Femur (tissue), 1 donor: Measurements from ENCODE around the gene SEPTIN12.
A peak's percentile ranks its signal among the peaks of the same experiment; 100 is the strongest.
"Not testable (repeated sequence)": the region's sequence is repeated elsewhere in the genome, so short reads cannot be mapped to it uniquely, and the experiment has no call there.

Experiments
- DNase-seq: peaks from one replicate; pipeline ENCODE4 v3.0.0-alpha.2; 2017

The SEPTIN12 gene

GRCh38 chr16:4752351-4753100, 35.6 kb downstream of the SEPTIN12 start:
- no peak for DNase-seq

- no peak for DNase-seq
Measured at GRCh38 chr16:4750896-4751295, 37.2 kb downstream of the SEPTIN12 start.

GRCh38 chr16:4749700-4750257, 38.4 kb downstream of the SEPTIN12 start:
- no peak for DNase-seq

GRCh38 chr16:4748682-4749411, 39.3 kb downstream of the SEPTIN12 start:
- no peak for DNase-seq

DNA sequence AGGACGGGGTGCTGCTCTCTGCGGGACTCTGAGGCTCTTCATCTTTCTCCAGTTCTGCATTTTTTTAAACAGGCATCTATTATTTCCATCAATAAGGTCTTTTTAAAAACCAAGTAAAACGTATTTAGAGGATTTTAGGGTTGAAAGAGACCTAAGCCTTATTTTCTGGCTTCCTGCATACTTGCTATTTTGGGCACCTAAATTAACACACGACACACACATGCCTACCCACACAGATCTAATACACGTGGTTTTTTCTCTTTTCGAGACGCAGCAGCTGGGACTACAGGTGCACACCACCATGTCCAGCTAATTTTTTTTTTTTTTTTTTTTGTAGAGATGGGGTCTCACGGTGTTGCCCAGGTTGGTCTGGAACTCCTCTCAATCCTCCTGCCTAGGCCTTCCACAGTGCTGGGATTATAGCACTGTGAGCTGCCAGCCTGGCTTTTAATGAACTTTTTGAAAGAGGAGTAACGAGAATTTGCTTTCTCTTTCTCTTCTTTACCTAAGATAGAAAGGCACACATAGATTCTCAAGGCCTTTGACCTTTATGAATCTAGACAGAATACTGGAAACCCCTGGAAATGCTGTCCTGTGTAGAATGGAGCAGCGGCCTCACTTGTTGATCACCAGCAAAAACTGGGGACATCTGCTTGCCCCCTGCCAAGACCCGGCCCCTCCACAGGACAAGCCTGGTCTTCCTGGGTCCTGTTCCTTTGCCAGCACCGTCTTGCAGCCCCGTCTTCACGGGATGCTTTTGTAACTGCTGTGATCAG, 40.1 kb downstream of the SEPTIN12 start:
- no peak for DNase-seq

GRCh38 chr16:4746991-4747574, 41.1 kb downstream of the SEPTIN12 start:
- DNase-seq = no peak

DNA sequence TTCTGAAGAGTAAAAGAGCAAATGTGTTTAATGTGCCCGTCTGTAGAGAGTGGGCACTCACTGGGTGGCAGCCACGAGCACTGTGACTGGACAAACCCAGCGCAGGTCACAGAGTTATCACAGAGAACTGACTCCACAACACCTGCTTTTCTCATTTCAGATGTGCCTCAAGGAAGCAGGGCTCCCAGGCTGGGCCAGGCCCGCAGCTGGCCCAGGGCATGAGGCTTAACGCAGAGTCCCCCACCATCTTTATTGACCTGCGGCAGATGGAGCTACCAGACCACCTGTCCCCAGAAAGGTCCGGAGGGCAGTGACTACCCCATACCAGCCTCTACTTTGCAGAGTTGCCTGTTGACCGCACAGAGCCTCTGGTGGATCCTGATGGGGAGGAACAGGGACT, 41.9 kb downstream of the SEPTIN12 start:
- no peak for DNase-seq

GRCh38 chr16:4745274-4745569, 42.9 kb downstream of the SEPTIN12 start:
- peak; percentile 14 for DNase-seq

DNA sequence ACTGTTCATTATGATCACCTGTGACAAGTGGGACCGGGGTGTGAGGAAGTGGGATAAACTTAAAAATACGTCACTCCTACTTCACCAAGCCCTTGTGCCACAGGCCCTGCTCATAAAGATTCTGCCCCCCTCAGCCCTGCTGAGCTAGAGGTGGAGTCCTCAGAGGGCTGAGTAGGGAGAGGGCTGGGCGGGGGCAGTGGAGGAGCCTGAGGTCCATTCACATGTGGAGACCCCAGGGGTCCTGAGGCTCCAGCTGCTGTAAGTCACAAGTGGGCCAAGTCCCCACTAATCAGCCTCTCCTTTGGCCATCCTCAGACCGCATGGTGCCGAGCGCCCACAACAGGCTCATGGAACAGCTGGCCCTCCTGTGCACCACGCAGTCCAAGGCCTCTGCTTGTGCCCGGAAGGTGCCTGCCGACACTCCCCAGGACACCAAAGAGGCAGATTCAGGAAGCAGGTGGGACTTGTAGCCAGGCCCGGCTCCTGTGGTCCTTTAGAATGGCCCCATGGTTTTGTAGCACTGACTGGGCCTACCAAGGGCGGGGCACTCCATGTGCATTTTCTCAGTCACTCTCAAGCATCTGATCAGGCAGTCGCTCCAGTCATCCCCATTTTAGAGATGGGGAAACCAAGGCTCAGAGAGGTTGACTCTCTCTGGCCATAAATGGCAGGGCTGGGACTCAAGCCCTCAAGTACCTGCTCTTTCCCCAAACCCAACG, 43.4 kb downstream of the SEPTIN12 start:
- no peak for DNase-seq

DNA sequence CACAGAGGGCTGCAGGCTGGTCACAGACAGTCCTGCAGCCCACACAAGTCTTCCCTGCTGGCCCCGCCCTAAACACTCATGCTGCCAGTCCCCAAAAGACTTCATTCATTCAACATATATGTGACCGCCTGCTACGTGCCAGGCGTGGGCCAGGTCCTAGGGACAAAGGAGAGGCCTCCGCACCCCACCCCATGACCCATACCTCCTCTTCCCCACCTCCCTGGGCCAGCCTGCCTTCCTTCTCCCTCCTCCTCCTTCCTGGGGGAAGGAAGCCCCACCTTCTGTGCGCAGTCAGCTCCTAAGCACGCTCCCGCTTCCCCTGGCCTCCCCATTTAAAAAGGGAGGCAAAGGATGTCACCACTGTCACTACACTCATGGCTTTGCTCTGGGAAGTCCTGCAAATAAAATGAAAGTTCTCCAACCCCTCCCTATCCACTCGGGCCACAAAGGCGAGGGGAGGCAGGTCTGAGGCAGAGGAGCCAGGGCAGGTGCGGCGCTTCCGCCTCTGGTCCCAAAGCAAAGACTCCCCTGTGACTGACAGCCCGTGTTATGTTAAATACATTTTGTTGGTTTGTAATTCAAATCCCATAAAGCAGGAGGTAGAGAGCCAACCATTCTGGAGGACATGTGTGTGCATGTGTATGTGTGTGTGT, 44.8 kb downstream of the SEPTIN12 start:
- peak; percentile 11 for DNase-seq

GRCh38 chr16:4738370-4738769, 49.8 kb downstream of the SEPTIN12 start:
- DNase-seq = not testable (repeated sequence)

DNA sequence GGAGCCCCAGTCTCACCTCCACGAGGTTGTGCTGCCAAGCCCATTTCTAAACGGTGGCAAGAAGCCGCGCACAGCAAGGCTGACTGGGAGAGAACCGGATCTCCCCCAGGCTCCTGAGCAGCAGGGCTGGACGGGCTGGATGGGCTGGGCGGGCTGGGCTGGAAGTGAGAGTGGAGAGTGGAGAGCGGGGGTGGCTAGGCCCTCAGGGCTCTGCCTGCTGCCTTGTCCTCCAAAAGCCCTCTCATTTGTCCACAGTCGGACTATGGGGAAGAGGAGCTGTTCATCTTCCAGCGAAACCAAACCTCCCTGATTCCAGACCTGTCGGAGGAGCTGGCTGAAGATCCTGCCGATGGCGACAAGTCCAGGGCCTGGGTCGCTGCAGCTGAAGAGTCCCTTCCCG, 50.6 kb downstream of the SEPTIN12 start:
- DNase-seq = no peak

GRCh38 chr16:4736546-4736945, 51.6 kb downstream of the SEPTIN12 start:
- DNase-seq = no peak

DNA sequence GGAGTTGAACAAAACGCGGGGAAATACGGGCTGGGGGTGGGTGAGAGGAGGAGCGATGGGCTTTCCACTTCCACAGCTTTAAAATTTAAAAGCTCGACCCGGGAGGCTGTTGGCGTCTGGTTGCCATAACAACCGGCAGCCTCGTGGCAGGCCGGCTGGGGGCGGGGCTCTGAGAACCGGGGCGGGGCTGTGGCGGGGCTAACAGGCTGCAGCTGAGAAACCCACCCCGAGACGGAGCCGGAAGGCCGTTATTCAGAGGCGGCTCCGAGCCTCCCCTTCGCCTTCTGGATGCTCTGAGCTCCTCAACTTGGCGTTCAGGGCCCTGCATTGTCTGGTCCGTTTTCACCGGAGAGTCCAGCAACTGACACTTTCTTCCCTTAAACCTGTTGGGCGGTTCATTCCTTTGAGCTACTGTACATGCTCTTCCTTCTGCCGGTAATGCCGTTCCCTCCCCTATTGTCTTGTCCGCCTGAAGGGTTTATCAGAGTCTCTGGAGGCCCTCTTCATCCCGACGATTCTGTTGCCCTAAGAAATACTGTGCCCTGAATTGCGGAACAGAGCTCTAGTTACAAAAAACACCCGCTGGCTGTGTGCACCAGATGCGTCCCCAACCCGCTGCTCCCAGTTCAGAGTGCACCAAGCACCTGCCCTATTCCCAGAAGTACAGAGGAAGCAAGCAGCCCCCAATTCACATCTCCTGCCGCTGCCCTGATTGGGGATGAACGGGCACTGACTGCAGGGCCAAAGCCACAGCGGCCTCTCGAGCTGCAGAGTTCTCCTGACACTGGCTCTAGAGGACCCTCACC, 53.2 kb downstream of the SEPTIN12 start:
- DNase-seq = peak; percentile 95

GRCh38 chr16:4734063-4734729, 53.9 kb downstream of the SEPTIN12 start, which contains the start of the genes ANKS3 and DNAAF8:
ANKS3 (minus strand) TSS chr16:4734271; CDS start chr16:4730149, 4,122 bp downstream.
DNAAF8 (plus strand) TSS chr16:4734537; CDS start chr16:4736515, 1,978 bp downstream.
- DNase-seq = peak; percentile 97

DNA sequence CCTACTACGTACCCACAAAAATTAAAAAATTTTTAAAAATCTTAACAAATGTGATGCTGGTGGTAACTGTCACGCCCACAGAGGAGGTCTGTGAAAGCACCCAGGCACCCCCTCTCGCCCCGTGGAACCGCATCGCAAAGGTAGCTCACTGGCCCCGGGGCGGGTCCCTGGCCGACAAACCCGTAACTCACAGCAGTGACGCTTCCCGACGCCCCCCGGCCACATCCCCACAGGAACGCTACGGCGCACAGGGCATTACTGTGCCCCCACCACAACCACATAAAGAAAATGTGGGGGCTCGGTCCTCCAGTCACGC, 54.4 kb downstream of the SEPTIN12 start:
- DNase-seq = peak; percentile 48

DNA sequence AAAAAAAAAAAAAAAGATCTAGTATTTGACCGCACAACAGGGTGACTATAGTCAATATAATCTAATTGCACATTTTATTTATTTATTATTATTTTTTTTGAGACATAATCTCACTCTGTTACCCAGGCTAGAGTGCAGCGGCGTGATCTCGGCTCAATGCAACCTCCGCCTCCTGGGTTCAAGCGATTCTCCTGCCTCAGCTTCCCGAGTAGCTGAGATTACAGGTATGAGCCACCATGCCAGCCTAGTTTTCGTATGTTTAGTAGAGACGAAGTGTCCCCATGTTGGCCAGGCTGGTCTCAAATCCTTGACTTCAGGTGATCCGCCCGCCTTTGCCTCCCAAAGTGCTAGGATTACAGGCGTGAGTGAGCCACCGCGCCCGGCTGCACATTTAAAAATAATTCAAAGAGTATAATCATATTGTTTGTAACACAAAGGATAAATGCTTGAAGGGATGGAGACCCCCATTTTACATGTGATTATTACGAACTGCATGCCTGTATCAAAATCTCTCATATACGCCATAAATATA, 54.9 kb downstream of the SEPTIN12 start:
- DNase-seq = no peak

- DNase-seq = no peak
Measured at GRCh38 chr16:4729876-4730275, 58.3 kb downstream of the SEPTIN12 start.

DNA sequence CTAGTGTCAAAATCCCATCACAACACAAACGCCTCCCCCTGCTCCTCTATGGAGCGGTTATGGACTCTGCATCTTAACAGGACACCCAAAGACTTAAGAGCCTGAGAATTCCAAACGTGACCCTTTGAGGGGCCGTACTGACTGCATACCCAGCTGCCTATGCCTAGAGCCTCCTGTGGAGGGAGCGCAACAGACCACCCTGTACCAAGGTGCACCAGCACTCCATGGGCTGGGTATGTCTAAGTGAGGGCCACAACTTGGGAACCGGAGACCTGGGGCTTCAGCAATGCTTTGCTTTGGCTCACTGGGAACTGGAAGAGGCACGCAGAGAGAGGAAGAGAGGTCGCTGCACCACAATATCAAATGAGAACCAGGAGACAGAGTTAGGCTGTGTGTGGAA, 59.5 kb downstream of the SEPTIN12 start:
- no peak for DNase-seq
